HG03565 (cell line): ENCODE results near the gene VPS45.
"Not testable (repeated sequence)": the region's sequence is repeated elsewhere in the genome, so short reads cannot be mapped to it uniquely, and the experiment has no call there.

Experiments
- ATAC-seq: cut with Tn5 transposase; IDR thresholded peaks from one replicate; pipeline ENCODE4 v1.9.1; 2021; ENCODE audit warnings: mild to moderate bottlenecking, moderate library complexity; ENCODE audit not compliant: unreplicated experiment

VPS45 gene

GRCh38 chr1:150127464-150127863, 59.9 kb downstream of the VPS45 start:
- no peak for ATAC-seq

- no peak for ATAC-seq
Measured at GRCh38 chr1:150127868-150128267, 60.3 kb downstream of the VPS45 start.

GRCh38 chr1:150132372-150132771, 64.8 kb downstream of the VPS45 start:
- ATAC-seq, result no peak

GRCh38 chr1:150134537-150134936, 67.0 kb downstream of the VPS45 start:
- no peak for ATAC-seq

- not testable (repeated sequence) for ATAC-seq
Measured at GRCh38 chr1:150135400-150135799, 67.8 kb downstream of the VPS45 start.

GRCh38 chr1:150138044-150138443, 70.5 kb downstream of the VPS45 start:
- no peak for ATAC-seq

- ATAC-seq, result no peak
Measured at GRCh38 chr1:150141452-150141851, 73.9 kb downstream of the VPS45 start.

GRCh38 chr1:150142083-150142482, 74.5 kb downstream of the VPS45 start:
- no peak for ATAC-seq

GRCh38 chr1:150144606-150145005, 77.0 kb downstream of the VPS45 start:
- no peak for ATAC-seq

GRCh38 chr1:150146016-150146415, 78.4 kb downstream of the VPS45 start:
- not testable (repeated sequence) for ATAC-seq

GRCh38 chr1:150146849-150147542, 79.4 kb downstream of the VPS45 start:
- no peak for ATAC-seq

- no peak for ATAC-seq
Measured at GRCh38 chr1:150148837-150149270, 81.3 kb downstream of the VPS45 start.

- ATAC-seq, result no peak
Measured at GRCh38 chr1:150149271-150150132, 81.9 kb downstream of the VPS45 start, which contains the start of gene PLEKHO1. TSS of gene PLEKHO1 (plus strand) at chr1:150149916. CDS start at chr1:150150258, 342 bp downstream.

- ATAC-seq, result no peak
Measured at GRCh38 chr1:150150133-150151021, 82.8 kb downstream of the VPS45 start.

GRCh38 chr1:150151291-150152181, 84.0 kb downstream of the VPS45 start:
- no peak for ATAC-seq

- no peak for ATAC-seq
Measured at GRCh38 chr1:150152182-150152536, 84.6 kb downstream of the VPS45 start.

- ATAC-seq, result no peak
Measured at GRCh38 chr1:150152772-150153456, 85.3 kb downstream of the VPS45 start.

GRCh38 chr1:150154143-150154542, 86.6 kb downstream of the VPS45 start:
- no peak for ATAC-seq

GRCh38 chr1:150155413-150156071, 88.0 kb downstream of the VPS45 start:
- ATAC-seq, result no peak
